WTC11 (cell line): ENCODE results near the gene HAP1. TPM values are rescaled to one million over a fixed set of nuclear protein-coding genes. Genes with fewer than 3 reads are reported as not detected.

ENCODE experiments used
- AFF4 ChIP-seq: sonication (generic); formaldehyde crosslinking; IDR thresholded peaks from 2 replicates; pipeline ENCODE4 v1.8.1; 2023; ENCODE audit warnings: mild to moderate bottlenecking, missing genetic modification reagents, borderline replicate concordance
- ARID4B ChIP-seq: sonication (generic); formaldehyde crosslinking; IDR thresholded peaks from 2 replicates; pipeline ENCODE4 v1.8.0; 2023; ENCODE audit warnings: missing genetic modification reagents, mild to moderate bottlenecking, borderline replicate concordance
- ATF1 ChIP-seq: sonication (generic); formaldehyde crosslinking; IDR thresholded peaks from 2 replicates; pipeline ENCODE4 v1.8.1; 2023; ENCODE audit warnings: mild to moderate bottlenecking, moderate library complexity, missing genetic modification reagents
- EMX1 ChIP-seq: fragments of 250-450 bp; sonication (Bioruptor Pico); IDR thresholded peaks from 2 replicates; pipeline ENCODE4 v1.8.0; 2021; ENCODE audit warnings: mild to moderate bottlenecking
- FOXK1 ChIP-seq: sonication (generic); formaldehyde crosslinking; IDR thresholded peaks from 2 replicates; pipeline ENCODE4 v1.8.0; 2022; ENCODE audit warnings: mild to moderate bottlenecking, moderate library complexity, missing genetic modification reagents
- FOXP4 ChIP-seq: sonication (generic); formaldehyde crosslinking; IDR thresholded peaks from 2 replicates; pipeline ENCODE4 v1.8.0; 2022; ENCODE audit warnings: mild to moderate bottlenecking, missing genetic modification reagents
- GTF2I ChIP-seq: fragments of 250-450 bp; sonication (Bioruptor Pico); conservative IDR thresholded peaks from 2 replicates; pipeline ENCODE4 v1.4.0; 2021; ENCODE audit warnings: mild to moderate bottlenecking
- HMGA2 ChIP-seq: fragments of 250-450 bp; sonication (Bioruptor Pico); IDR thresholded peaks from 2 replicates; pipeline ENCODE4 v1.4.0; 2021; ENCODE audit warnings: mild to moderate bottlenecking, moderate library complexity
- IRF1 ChIP-seq: sonication (generic); formaldehyde crosslinking; IDR thresholded peaks from 2 replicates; pipeline ENCODE4 v1.8.0; 2023; ENCODE audit warnings: missing genetic modification reagents
- NFYB ChIP-seq: sonication (generic); formaldehyde crosslinking; conservative IDR thresholded peaks from 2 replicates; pipeline ENCODE4 v1.8.0; 2022; ENCODE audit warnings: low read depth, missing genetic modification reagents
- PRRX2 ChIP-seq: fragments of 250-450 bp; sonication (Bioruptor Pico); IDR thresholded peaks from 2 replicates; pipeline ENCODE4 v1.8.0; 2021; ENCODE audit warnings: mild to moderate bottlenecking
- SMAD4 ChIP-seq: sonication (generic); formaldehyde crosslinking; IDR thresholded peaks from 2 replicates; pipeline ENCODE4 v1.8.0; 2022; ENCODE audit warnings: mild to moderate bottlenecking, missing genetic modification reagents
- SP1 ChIP-seq: sonication (generic); formaldehyde crosslinking; conservative IDR thresholded peaks from 2 replicates; pipeline ENCODE4 v1.8.1; 2022; ENCODE audit warnings: missing genetic modification reagents
- ZNF219 ChIP-seq: sonication (generic); formaldehyde crosslinking; IDR thresholded peaks from 2 replicates; pipeline ENCODE4 v1.8.0; 2023; ENCODE audit warnings: missing genetic modification reagents, mild to moderate bottlenecking, borderline replicate concordance
- ZNF317 ChIP-seq: sonication (generic); formaldehyde crosslinking; IDR thresholded peaks from 2 replicates; pipeline ENCODE4 v1.8.1; 2023; ENCODE audit warnings: low read depth, mild to moderate bottlenecking, moderate library complexity, missing genetic modification reagents, borderline replicate concordance
- ZNF396 ChIP-seq: fragments of 250-450 bp; sonication (Bioruptor Pico); IDR thresholded peaks from 2 replicates; pipeline ENCODE4 v1.8.0; 2021; ENCODE audit warnings: mild to moderate bottlenecking, moderate library complexity, borderline replicate concordance
- ZNF423 ChIP-seq: fragments of 250-450 bp; sonication (Bioruptor Pico); IDR thresholded peaks from 2 replicates; pipeline ENCODE4 v2.1.2; 2022; ENCODE audit warnings: mild to moderate bottlenecking, moderate library complexity
- ZNF512 ChIP-seq: sonication (generic); formaldehyde crosslinking; IDR thresholded peaks from 2 replicates; pipeline ENCODE4 v1.8.1; 2022; ENCODE audit warnings: missing genetic modification reagents, borderline replicate concordance
- ZSCAN18 ChIP-seq: fragments of 250-450 bp; sonication (Bioruptor Pico); IDR thresholded peaks from 2 replicates; pipeline ENCODE4 v2.1.2; 2022; ENCODE audit warnings: mild to moderate bottlenecking, moderate library complexity
- total RNA-seq: library from RNA; stranded (reverse); gene quantifications from 3 replicates; pipeline ENCODE4 v1.2.3, GENCODE V29; 2021

Gene HAP1
- total RNA-seq, 1 experiment from 2014 or later = 4.4 TPM

- no peak for TF ChIP-seq ARID4B (CRISPR knock-in tag)
- no peak for TF ChIP-seq ZSCAN18
- no peak for TF ChIP-seq GTF2I (CRISPR knock-in tag)
- no peak for TF ChIP-seq HMGA2 (CRISPR knock-in tag)
- TF ChIP-seq ZNF396 = no peak
- peak; percentile 31; the same call in 1 of the 2 replicates for TF ChIP-seq PRRX2 (CRISPR knock-in tag)
- TF ChIP-seq FOXK1 = no peak
- no peak for TF ChIP-seq FOXP4 (CRISPR knock-in tag)
- no peak for TF ChIP-seq ZNF512
- peak; percentile 47; the same call in 1 of the 2 replicates for TF ChIP-seq EMX1 (CRISPR knock-in tag)
- no peak for TF ChIP-seq IRF1 (CRISPR knock-in tag)
- TF ChIP-seq SP1 (CRISPR knock-in tag) = no peak
- TF ChIP-seq NFYB (CRISPR knock-in tag) = no peak
- no peak for TF ChIP-seq ZNF317
- TF ChIP-seq ZNF219 (CRISPR knock-in tag) = no peak
- TF ChIP-seq AFF4 (CRISPR knock-in tag) = no peak
- TF ChIP-seq ATF1 = no peak
- no peak for TF ChIP-seq ZNF423 (CRISPR knock-in tag)
- TF ChIP-seq SMAD4 (CRISPR knock-in tag) = no peak
Observed at GRCh38 chr17:41678411-41678906, 56.0 kb downstream of the HAP1 start (continued).
